Measurements from ENCODE around the gene HOXC5. TPM values are rescaled to one million over a fixed set of nuclear protein-coding genes. Genes with fewer than 3 reads are reported as not detected.

HOXC5 gene
- total RNA-seq, 1 donor, result 1.8 TPM

DNA sequence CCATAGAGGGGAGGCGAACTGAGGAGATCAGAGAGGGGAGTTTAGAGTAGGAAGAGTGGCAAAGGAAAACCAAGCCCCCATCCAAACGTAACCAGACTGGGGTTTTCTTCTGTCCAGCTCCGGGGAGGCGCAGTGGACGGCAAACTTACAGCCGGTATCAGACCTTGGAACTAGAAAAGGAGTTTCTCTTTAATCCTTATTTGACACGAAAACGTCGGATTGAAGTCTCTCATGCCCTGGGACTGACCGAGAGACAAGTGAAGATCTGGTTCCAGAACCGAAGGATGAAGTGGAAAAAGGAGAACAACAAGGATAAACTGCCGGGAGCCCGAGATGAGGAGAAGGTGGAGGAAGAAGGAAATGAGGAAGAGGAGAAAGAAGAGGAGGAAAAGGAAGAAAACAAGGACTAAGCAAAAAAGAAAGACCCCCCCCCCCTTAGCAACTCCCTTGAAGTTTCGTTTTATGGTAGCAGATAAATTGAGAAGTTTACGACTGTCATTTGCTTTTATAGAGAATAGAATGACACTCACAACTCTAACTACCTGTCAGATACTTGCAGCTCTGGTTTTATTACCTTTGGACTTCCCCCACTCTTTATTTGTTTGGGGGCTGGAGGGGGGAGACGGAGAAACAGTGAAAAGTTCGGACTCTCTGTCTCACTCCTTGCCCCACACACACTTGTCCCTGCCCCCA, 21.7 kb upstream of the HOXC5 start:
- H3K79me2 ChIP-seq (ENCODE audit: insufficient read depth, low read length), result peaks cover 84% of the 10 kb centered on the region
- H3K27me3 ChIP-seq (ENCODE audit: insufficient read depth, low read length), result no peaks in the 10 kb centered on the region
- DNase-seq (ENCODE audit: insufficient read length, low spot score, missing footprints), result no peak
- peak overlapping the region; percentile 90 for H3K4me2 ChIP-seq (ENCODE audit: insufficient read depth, low read length)
- TF ChIP-seq, protein P1, sequence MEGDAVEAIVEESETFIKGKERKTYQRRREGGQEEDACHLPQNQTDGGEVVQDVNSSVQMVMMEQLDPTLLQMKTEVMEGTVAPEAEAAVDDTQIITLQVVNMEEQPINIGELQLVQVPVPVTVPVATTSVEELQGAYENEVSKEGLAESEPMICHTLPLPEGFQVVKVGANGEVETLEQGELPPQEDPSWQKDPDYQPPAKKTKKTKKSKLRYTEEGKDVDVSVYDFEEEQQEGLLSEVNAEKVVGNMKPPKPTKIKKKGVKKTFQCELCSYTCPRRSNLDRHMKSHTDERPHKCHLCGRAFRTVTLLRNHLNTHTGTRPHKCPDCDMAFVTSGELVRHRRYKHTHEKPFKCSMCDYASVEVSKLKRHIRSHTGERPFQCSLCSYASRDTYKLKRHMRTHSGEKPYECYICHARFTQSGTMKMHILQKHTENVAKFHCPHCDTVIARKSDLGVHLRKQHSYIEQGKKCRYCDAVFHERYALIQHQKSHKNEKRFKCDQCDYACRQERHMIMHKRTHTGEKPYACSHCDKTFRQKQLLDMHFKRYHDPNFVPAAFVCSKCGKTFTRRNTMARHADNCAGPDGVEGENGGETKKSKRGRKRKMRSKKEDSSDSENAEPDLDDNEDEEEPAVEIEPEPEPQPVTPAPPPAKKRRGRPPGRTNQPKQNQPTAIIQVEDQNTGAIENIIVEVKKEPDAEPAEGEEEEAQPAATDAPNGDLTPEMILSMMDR (IDR thresholded peaks at IDR 0.05; ENCODE audit: extremely low read depth, low read depth, low read length), result no peak
- H3K4me3 ChIP-seq (ENCODE audit: insufficient read depth, low read length), result peak overlapping the region; percentile 74
- peaks cover 59% of the 10 kb centered on the region for H3K4me1 ChIP-seq (ENCODE audit: insufficient read depth, low read length)
- peak overlapping the region; percentile 22 for H3K27ac ChIP-seq (ENCODE audit: low read depth, low read length)
- no peaks in the 10 kb centered on the region for H3K36me3 ChIP-seq (ENCODE audit: insufficient read depth, low read length)
- H4K20me1 ChIP-seq (ENCODE audit: insufficient read depth, low read length), result peaks cover 7% of the 10 kb centered on the region
- H3K9me3 ChIP-seq (ENCODE audit: low read depth, low read length), result no peaks in the 10 kb centered on the region
- no peak overlapping the region for H2AFZ ChIP-seq (ENCODE audit: low read length)

DNA sequence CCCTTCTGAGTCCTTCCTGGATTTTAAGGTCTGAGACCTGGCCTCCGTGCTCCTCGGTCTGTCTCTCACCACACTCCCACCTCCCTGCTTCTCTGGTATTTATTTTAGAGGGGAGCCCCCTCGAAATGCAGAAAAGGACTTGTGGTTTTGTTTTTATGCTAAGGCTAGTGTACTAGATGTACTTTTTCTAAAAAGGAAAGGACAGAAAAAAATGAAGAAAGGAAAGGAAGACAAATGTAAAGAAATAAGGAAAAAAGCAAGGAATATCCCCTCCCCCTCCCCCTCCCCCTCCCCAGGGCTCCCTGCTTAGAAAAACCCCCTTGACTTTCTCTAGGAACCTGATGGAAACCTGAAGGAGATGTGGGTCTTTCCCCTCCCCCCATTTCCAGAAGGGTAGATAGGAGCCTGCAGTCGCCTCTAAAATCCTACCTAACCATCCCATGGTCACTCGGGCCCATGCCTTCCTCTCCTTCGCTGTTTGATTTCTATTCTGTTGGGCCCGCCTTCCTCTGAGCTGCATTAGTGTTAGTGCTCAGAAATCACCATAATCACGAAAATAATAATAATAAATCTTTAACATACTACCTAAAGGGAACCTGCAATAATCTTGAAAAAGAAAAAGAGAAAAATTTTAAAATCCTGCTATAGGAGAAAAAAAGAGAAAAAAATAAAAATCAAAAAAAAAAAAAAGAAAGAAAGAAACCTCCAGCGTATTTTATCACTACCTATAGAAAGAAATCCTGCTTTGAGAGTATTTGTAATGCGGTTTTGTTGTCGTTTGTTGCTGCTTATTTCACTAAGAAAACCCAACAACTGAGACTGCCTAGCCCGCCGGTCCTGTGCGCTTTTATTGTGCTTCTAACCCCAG, 21.0 kb upstream of the HOXC5 start:
- no peaks in the 10 kb centered on the region for H3K36me3 ChIP-seq (ENCODE audit: insufficient read depth, low read length)
- H3K4me2 ChIP-seq (ENCODE audit: insufficient read depth, low read length), result peak overlapping the region; percentile 90
- H3K79me2 ChIP-seq (ENCODE audit: insufficient read depth, low read length), result peaks cover 79% of the 10 kb centered on the region
- no peaks in the 10 kb centered on the region for H3K27me3 ChIP-seq (ENCODE audit: insufficient read depth, low read length)
- no peak overlapping the region for H2AFZ ChIP-seq (ENCODE audit: low read length)
- TF ChIP-seq, protein P1 (IDR thresholded peaks at IDR 0.05; ENCODE audit: extremely low read depth, low read depth, low read length), result no peak
- DNase-seq (ENCODE audit: insufficient read length, low spot score, missing footprints), result no peak
- H3K4me3 ChIP-seq (ENCODE audit: insufficient read depth, low read length), result no peak overlapping the region
- H4K20me1 ChIP-seq (ENCODE audit: insufficient read depth, low read length), result peaks cover 7% of the 10 kb centered on the region
- peaks cover 55% of the 10 kb centered on the region for H3K4me1 ChIP-seq (ENCODE audit: insufficient read depth, low read length)
- peak overlapping the region; percentile 22 for H3K27ac ChIP-seq (ENCODE audit: low read depth, low read length)
- no peaks in the 10 kb centered on the region for H3K9me3 ChIP-seq (ENCODE audit: low read depth, low read length)

DNA sequence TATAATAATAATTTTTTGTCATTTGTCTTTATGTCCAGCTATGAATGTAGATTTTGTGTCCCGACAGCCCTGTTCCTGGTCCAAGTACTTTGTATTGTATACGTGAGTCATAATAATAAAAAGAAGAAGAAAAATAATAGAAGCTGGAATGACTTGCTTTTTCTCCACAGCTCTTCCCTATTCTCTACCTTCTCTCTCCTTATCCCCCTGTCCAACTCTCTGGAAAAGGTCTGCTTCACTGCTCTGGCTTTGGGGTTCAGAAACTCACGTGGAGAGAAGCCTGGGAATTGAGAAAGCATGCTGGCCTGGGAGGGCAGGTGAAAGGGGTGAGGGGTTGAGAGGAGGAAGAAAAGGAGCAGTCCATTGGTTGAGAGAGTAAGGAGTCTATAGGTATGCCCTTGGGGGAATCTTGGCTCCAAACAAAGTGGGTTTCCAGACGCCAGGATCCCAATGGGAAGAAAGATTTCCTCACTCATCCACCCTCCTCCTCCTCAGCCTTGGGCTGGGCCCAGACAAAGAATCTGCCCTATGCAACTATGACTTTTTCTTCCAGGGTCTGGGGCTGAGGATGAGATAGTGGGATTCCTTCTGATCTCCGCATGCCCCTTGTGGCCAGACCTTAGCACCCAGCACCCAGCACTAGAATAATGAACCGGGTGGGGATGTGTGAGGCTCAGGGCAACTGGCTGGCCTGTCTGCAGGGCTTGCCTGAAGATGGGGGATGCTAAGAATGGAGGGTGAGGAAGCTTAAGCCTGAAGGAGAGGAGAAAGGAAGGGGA, 20.0 kb upstream of the HOXC5 start:
- Histone ChIP-seq H2AFZ (ENCODE audit: low read length) (no peak overlapping the region), H3K4me3 (ENCODE audit: insufficient read depth, low read length) (peak overlapping the region; percentile 33), H3K79me2 (ENCODE audit: insufficient read depth, low read length) (peaks cover 77% of the 10 kb centered on the region), H4K20me1 (ENCODE audit: insufficient read depth, low read length) (peaks cover under 1% of the 10 kb centered on the region), H3K9me3 (ENCODE audit: low read depth, low read length) (no peaks in the 10 kb centered on the region), H3K27me3 (ENCODE audit: insufficient read depth, low read length) (no peaks in the 10 kb centered on the region), H3K27ac (ENCODE audit: low read depth, low read length) (peak overlapping the region; percentile 67), H3K4me1 (ENCODE audit: insufficient read depth, low read length) (peaks cover 47% of the 10 kb centered on the region), H3K36me3 (ENCODE audit: insufficient read depth, low read length) (no peaks in the 10 kb centered on the region), H3K4me2 (ENCODE audit: insufficient read depth, low read length) (peak overlapping the region; percentile 66)
- TF ChIP-seq, protein P1 (IDR thresholded peaks at IDR 0.05; ENCODE audit: extremely low read depth, low read depth, low read length), result no peak
- peak; percentile 86 for DNase-seq (ENCODE audit: insufficient read length, low spot score, missing footprints)

Data from osteoblast (primary cell).